Thyroid gland (tissue), 4 donors: ENCODE results near the gene PIMREG. TPM values are rescaled to one million over a fixed set of nuclear protein-coding genes. Genes with fewer than 3 reads are reported as not detected.

Experiments used
- DNase-seq, 2 donors: peaks; one replicate each; pipeline ENCODE4 v3.0.0-alpha.2; 2019
- H3K27ac ChIP-seq, 3 donors: fragments of 200-600 bp; sonication (generic); 1 replicate in 2 of 3; 2 replicates in 1 of 3; pipeline ENCODE4 v1.5.1; 2016 to 2019; ENCODE audit warnings: mild to moderate bottlenecking in 1 of 3, moderate library complexity in 1 of 3
- H3K27me3 ChIP-seq: fragments of 200-600 bp; sonication (generic); one replicate; pipeline ENCODE4 v1.5.1; 2019
- H3K36me3 ChIP-seq, 2 donors: fragments of 200-600 bp; sonication (generic); one replicate each; pipeline ENCODE4 v1.5.1; 2016 to 2019
- H3K4me1 ChIP-seq, 2 donors: fragments of 200-600 bp; sonication (generic); one replicate each; pipeline ENCODE4 v1.5.1; 2017 to 2019
- H3K4me3 ChIP-seq, 3 donors: fragments of 200-600 bp; sonication (generic); replicated peaks in 1 of 3; 1 replicate in 2 of 3; 2 replicates in 1 of 3; pipeline ENCODE4 v1.5.1; 2016; ENCODE audit warnings: mild to moderate bottlenecking in 1 of 3
- H3K9me3 ChIP-seq: fragments of 200-600 bp; sonication (generic); one replicate; pipeline ENCODE4 v1.5.1; 2017
- POLR2A ChIP-seq, 2 donors: fragments of 450-650 bp; IDR thresholded peaks; one replicate each; pipeline ENCODE4 v1.6.1; 2017; ENCODE audit warnings: antibody characterized with exemption in 2 of 2, mild to moderate bottlenecking in 2 of 2, moderate library complexity in 1 of 2
- WGBS, 2 donors: methylation state at CpG; one replicate each; pipeline ENCODE4 v1.1.5; 2017; 5-methylcytosine and 5-hydroxymethylcytosine counted together
- intact Hi-C: fragments of 100-400 bp; cut with DNase I; formaldehyde crosslinking; loops from one replicate; pipeline ENCODE4 v1.15.1; 2023
- total RNA-seq, 4 donors: library from RNA; depleted of rRNA; stranded (reverse); fragments of >200 nt; gene quantifications; one replicate each; pipeline ENCODE4 v1.2.3, GENCODE V29; 2016
- TF ChIP-seq, protein P1 (sequence below), 6 experiments: fragments of 200-600 bp in 3 of 6; fragments of 450-650 bp in 3 of 6; sonication (generic) in 3 of 6; IDR thresholded peaks; one replicate each; pipeline ENCODE4 v1.5.1; 2016 to 2019; ENCODE audit warnings: antibody characterized with exemption in 6 of 6, mild to moderate bottlenecking in 2 of 6, inconsistent platforms in 1 of 6, moderate library complexity in 1 of 6

Gene PIMREG
- total RNA-seq, 4 donors from 2014 or later = not detected

DNA sequence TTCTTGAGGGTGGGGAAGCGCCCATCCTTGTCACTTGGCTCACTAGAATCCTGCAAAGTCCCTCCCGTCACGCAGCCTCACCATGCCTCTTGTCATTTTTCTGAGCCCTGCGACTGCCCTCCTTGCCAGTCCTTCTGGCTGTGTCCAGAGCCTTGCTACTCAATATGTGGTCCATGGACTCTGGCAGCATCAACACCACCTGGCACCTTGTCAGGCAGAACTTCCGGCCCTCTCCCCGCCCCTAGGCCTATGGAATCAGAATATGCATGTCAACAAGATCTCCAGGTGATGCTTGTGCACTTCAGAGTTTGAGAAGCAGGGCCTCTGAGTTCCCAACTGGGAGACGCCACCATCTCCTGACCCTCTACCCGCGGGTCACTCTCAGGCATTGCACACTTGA, 12.1 kb downstream of the PIMREG start:
- no peak overlapping the region for H3K27ac ChIP-seq
- TF ChIP-seq, protein P1, sequence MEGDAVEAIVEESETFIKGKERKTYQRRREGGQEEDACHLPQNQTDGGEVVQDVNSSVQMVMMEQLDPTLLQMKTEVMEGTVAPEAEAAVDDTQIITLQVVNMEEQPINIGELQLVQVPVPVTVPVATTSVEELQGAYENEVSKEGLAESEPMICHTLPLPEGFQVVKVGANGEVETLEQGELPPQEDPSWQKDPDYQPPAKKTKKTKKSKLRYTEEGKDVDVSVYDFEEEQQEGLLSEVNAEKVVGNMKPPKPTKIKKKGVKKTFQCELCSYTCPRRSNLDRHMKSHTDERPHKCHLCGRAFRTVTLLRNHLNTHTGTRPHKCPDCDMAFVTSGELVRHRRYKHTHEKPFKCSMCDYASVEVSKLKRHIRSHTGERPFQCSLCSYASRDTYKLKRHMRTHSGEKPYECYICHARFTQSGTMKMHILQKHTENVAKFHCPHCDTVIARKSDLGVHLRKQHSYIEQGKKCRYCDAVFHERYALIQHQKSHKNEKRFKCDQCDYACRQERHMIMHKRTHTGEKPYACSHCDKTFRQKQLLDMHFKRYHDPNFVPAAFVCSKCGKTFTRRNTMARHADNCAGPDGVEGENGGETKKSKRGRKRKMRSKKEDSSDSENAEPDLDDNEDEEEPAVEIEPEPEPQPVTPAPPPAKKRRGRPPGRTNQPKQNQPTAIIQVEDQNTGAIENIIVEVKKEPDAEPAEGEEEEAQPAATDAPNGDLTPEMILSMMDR (IDR thresholded peaks at IDR 0.05) = no peak
- peaks cover 4 to 7% of the 10 kb centered on the region in 2 donors for H3K4me1 ChIP-seq
- no peaks in the 10 kb centered on the region for H3K36me3 ChIP-seq
- no peak for DNase-seq
- intact Hi-C loops = no loop called here
- no peaks in the 10 kb centered on the region for H3K9me3 ChIP-seq
- no peaks in the 10 kb centered on the region for H3K27me3 ChIP-seq
- no peak overlapping the region for H3K4me3 ChIP-seq
- WGBS, 2 donors = 87 to 90% methylated on average over 9 of the region's 9 CpGs

DNA sequence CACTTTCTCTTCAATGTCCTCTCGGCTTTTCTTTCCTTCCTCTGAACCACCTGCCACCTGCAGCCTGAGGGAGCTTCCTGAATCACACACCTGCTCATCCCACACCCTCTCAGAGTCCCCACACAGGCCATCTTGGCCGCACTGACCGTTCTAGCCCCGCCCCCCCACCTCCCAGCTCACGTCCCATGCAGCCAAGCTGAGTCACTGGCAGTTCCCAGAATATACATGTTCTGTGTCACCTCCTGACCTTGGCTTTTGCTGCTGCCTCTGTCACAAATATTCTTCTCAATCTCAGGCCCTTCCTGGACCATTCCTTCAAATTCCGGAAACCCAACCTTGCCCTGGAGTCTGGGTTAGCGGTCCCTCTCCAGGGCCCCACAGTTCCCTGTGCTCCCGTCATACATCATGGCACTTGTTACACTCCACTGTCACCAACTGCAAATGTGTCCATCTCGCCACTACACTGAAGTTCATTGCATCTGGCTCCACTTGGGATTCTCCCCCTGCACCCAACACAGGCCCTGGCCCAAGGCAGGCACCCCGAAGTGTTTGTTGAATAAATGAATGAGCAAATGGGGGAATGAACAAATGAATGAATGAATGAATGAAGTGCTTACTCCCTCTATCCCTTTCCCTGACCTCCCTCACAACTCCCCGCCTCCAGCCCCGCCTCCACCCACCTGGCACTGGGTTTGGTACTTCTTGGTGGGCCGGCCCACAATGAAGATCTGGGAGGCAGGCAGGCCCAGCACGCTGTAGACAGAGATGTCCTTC, 12.8 kb downstream of the PIMREG start:
- no peak overlapping the region for H3K4me3 ChIP-seq
- intact Hi-C loops = no loop called here
- no peak overlapping the region for H3K27ac ChIP-seq
- TF ChIP-seq, protein P1 (IDR thresholded peaks at IDR 0.05) = no peak
- TF ChIP-seq POLR2A (IDR thresholded peaks at IDR 0.05) = no peak
- 76 to 88% methylated on average over 13 to 14 of the region's 14 CpGs for WGBS, 2 donors
- no peaks in the 10 kb centered on the region for H3K36me3 ChIP-seq
- DNase-seq = no peak
- H3K9me3 ChIP-seq = no peaks in the 10 kb centered on the region
- no peaks in the 10 kb centered on the region for H3K27me3 ChIP-seq
- peaks cover 4 to 7% of the 10 kb centered on the region in 2 donors for H3K4me1 ChIP-seq

DNA sequence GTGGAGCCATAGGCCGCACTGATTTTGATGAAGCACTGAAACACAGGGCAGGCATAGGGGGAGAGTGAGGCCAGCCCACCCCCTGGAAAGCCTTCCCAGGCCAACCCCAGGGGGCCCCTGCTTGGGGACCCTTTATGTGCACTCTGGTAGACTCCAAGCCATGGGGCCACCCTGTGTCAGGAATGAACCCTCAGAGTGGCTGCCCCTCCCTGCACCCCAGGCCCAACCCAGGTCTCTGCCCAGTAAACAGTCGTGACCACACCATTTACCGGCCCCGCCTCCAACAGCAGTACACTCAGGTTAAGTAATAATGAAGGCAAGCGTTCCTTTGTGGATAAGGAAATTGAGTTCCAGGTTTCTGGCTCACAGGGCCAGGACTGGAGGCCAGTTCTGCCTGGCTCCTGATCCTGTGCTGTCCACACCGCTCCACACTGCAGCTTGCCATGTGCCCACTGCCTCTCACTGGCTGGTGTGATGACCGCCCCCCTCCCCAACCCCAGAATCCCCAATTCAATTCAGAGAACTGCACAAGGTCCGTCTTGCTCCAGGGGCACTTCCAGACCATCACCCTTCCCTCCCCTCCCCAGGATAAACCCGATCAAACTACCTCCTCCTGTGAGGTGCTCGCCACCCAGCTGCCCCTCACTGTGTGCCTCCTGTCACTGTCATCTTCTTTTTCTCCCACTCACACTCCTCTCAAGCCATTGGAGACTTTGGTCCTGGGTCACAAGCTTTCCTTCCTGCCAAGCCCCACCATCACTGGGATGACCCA, 13.6 kb downstream of the PIMREG start:
- Histone ChIP-seq H3K9me3 (no peaks in the 10 kb centered on the region), H3K27ac (no peak overlapping the region), H3K4me1 (peaks cover 4 to 7% of the 10 kb centered on the region in 2 donors), H3K4me3 (no peak overlapping the region), H3K27me3 (no peaks in the 10 kb centered on the region), H3K36me3 (no peaks in the 10 kb centered on the region)
- TF ChIP-seq POLR2A (IDR thresholded peaks at IDR 0.05) = no peak
- TF ChIP-seq, protein P1 (IDR thresholded peaks at IDR 0.05) = no peak
- 83 to 88% methylated on average over 6 to 10 of the region's 10 CpGs for WGBS, 2 donors
- DNase-seq = no peak
- intact Hi-C loops = no loop called here

DNA sequence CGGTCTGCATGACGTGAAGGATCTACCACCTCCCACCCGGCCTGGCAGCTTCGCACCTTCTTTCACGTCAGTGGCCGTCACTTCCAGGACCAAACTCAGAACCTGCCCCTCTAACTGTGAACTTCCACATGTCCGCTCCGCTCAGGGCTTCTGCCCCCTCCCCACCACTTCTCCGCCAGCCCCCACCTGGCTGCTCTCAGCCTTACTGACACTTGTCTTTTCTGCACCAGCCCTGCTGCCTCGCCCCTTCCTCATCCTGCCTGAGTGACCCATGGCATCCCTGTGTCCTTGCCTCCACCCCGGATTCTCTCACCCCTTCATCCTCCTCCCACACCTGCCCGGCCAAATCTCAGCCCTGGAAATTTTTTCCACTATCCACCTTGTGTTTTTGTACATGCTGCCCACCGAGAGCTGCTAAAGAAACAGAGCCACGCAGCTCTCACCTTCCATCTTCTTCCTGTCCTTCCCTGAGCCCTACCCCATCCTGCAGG, 14.2 kb downstream of the PIMREG start:
- Histone ChIP-seq H3K4me3 (no peak overlapping the region), H3K27me3 (no peaks in the 10 kb centered on the region), H3K27ac (no peak overlapping the region), H3K9me3 (no peaks in the 10 kb centered on the region), H3K36me3 (no peaks in the 10 kb centered on the region), H3K4me1 (peaks cover 4 to 7% of the 10 kb centered on the region in 2 donors)
- TF ChIP-seq, protein P1 (IDR thresholded peaks at IDR 0.05) = no peak
- no peak for TF ChIP-seq POLR2A (IDR thresholded peaks at IDR 0.05)
- intact Hi-C loops = no loop called here
- 76 to 88% methylated on average over 14 of the region's 14 CpGs for WGBS, 2 donors
- DNase-seq = no peak
